ENCODE measurements around the gene WNT7B.
"Not testable (repeated sequence)": the region's sequence is repeated elsewhere in the genome, so short reads cannot be mapped to it uniquely, and the experiment has no call there.

WNT7B gene

GRCh38 chr22:46007848-46008261 lies 30.9 kb upstream of the WNT7B start:
- DNase-seq = no peak

GRCh38 chr22:46007003-46007847 lies 30.3 kb upstream of the WNT7B start:
- no peak for DNase-seq

DNA sequence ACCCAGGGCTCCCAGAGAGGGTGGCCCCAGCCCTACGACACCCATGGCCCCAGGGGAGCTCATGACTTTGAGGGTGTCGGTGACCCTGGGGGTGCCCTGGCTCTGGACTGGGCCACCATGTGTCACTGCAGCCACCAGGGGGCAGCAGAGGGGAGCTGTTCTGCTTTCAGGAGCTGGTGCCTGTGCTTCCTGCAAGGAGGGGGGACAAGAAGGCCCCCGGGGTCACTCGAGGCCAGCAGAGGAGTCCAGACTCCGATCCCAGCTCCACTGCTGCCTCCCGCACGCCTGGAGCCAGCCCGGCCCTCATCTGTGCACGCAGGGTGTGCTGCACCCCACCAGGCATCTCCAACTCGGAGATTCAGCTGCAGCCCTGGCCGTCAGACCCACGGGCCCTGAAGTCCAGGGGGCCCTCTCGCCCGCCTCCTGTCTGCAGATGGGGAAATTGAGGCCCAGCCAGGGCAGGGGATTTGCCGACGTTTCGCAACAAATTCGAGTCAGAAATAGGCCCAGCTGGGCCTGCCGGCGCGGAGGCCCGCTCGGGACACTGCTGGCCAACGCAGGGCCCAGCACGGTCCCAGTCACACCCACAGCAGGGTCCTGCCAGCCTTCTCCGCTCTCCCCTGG lies 29.5 kb upstream of the WNT7B start:
- DNase-seq = peak; percentile 23

GRCh38 chr22:46005116-46005705 lies 28.2 kb upstream of the WNT7B start:
- not testable (repeated sequence) for DNase-seq

DNA sequence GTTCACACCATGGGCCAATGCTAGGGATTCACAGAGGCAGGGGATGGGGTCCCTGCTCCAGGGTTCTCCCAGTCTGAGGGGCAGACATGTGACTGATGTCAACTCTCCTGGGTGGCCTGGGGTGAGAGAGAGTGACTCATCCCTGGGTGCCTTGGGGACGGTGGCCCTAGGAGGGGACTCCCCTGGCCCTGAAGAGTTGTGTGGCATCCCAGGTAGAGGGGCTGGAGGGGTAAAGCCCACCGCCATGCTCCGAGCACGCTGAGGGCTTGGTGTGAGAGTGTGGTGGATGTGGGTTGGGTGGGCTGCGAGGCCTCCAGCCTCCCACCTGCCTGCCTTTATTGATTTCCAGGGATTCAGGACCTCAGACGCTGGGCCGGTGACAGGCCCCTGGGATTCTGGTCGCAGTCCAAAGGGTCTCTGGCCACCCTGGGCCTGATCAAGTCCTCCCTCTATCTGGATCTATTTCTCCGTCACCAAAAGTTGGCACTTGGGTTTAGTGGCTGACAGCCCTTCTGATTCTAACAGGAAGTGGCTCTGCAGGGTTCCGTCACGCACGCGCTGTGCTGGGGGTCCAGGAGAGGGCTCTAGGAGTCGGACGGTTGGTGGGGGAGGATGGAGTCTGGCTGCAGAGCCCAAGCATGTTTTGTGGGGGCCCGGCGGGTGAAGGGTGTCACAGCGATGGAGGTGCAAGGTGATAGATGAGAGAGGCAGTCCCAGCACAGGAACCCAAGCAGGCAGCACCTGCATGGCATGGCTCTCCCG lies 27.3 kb upstream of the WNT7B start:
- no peak for DNase-seq

DNA sequence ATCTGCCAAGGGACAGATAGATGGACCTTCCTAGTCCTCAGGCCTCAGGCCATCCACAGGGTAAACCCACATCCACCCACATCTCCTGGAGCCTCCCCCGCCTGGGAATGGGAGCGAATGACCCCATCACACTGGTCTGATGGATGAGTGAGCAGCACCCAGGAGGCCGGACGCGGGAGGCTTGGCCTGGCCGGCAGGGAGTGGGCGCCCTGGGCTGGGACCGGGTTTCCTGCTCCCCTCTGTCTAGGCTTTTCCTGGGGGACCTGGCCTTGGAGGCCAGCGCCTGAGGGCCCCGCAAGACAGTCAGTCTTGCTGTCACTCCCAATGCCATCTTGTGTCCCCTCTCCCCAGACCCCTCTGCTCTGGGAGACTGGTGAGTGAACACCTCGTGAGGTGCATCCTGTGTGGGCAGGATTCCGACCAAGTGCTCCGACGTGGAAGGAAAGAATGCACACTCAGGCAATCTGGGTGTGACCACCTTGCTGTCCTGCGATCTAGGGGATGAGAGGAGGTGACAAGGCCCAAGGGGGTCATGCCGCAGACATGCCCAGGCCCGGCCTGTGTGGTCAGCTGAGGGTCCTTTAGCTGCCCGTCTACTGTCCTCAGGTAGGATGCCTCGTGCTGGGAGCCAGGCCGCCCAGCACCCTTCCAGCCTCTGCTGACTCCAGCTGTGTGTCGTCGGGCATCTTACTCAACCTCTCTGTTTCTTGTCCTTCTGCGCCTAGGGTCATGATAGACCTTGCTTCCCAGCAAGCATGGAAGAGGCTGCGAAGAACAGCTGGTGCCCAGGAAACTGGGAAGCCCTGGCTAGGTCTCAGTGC lies 26.5 kb upstream of the WNT7B start:
- DNase-seq = no peak

DNA sequence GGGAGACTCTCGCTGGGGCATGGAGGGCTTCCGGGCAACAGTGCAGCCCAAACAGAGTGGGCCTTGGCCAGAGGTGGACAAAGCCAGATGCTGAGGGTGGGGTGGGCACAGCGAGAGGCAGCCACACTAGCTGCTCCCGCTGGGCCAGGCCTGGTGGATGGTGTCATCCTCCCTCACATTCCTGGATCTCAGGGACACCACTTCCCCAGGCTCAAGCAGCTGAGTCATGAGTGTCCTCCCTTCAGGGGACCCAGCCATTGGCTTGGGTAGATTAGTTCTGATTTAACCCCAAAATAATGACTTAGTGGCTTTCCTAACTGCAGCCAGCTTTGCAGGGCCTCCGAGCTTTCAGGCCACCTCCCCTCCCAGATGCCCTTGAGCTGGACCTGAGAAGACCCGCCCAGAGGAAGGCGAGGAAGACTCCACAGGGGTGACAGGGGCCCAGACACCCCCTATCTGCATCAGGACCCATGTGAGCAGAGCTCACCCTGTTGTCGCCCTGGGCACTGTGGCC lies 25.9 kb upstream of the WNT7B start:
- DNase-seq = no peak

DNA sequence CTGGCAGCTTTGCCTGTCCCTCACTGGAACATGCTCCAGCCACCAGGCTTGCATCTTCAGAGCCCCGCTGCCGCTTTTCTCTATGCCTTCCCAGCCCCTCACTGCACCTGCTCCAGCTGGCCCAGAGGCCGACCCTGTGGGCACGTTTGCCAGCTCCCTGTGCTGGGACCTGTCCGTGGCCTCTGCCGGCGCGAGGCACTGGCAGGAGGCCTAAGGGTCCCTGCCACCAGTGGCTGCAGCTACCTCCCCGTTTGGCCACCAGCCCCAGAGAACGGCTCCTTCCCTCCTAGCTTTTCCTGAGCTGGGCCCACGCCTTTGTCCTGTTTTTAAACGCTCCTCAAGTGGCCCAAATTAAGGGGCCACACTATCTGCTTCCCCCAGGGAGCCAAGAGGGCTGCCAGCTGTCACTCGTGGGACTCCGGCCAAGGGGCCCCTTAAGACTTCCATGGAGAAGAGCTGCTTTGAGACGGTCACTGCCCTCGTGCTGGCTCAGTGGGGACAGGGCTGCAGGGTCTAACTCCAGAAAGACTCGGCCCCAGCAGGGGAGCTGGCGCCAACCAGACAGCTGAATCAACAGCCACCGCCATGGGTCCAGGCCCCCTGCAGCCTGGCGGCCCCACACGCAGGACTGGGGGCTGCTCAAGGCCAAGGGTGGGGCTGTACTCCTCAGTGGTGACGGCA lies 24.6 kb upstream of the WNT7B start:
- DNase-seq = no peak

- no peak for DNase-seq
Observed at GRCh38 chr22:46001046-46001425, 24.1 kb upstream of the WNT7B start.

DNA sequence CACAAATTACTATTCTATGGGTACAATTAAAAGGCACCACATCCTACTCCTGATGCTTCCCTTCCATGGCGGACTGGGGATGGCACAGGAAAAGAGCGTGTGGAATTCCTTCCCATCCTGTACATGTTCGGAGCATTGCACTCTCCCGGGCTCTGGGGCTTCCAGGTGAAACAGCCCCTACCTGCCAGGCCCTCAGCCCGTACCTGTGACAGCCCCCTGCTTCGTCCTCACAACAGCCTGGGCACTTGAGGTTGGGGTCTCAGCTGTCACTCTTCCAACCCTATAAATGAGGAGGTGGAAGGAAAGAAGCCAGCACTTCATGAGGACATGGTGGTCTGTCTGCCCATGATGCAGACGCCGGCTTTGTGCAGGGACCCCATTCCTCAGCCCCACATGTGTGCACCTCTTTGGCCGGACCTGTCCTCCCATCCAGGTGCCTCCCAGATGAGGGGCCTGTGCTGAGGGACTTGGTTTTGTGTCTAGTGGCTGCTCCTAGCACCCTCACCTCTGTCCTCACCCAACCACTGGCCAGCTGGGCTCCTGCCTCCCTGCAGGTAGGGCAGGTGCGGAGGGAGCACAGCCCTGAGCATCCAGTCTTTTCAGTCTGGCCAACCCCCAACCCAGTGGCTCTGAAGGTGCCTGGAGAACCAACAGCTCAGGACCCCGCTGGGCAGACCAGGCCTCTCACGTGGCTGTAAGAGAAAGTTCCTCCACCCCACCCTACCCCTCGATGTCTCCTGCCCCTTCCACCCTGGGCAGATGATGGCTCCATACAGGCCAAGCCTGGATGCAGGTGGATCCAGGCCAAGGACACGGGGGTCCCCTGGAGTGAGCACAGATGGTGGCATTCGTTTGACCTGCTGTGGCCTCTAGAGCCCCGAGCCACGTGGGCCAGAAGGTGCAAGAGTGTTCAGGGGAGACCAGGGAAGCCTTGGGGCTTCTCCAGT lies 23.4 kb upstream of the WNT7B start:
- no peak for DNase-seq

GRCh38 chr22:45999379-45999971 lies 22.5 kb upstream of the WNT7B start:
- no peak for DNase-seq

GRCh38 chr22:45998638-45999378 lies 21.8 kb upstream of the WNT7B start:
- no peak for DNase-seq

GRCh38 chr22:45997777-45998637 lies 21.0 kb upstream of the WNT7B start:
- DNase-seq = no peak

GRCh38 chr22:45997077-45997776 lies 20.3 kb upstream of the WNT7B start:
- peak; percentile 12 for DNase-seq

- DNase-seq = no peak
Observed at GRCh38 chr22:45996241-45997076, 19.5 kb upstream of the WNT7B start.

DNA sequence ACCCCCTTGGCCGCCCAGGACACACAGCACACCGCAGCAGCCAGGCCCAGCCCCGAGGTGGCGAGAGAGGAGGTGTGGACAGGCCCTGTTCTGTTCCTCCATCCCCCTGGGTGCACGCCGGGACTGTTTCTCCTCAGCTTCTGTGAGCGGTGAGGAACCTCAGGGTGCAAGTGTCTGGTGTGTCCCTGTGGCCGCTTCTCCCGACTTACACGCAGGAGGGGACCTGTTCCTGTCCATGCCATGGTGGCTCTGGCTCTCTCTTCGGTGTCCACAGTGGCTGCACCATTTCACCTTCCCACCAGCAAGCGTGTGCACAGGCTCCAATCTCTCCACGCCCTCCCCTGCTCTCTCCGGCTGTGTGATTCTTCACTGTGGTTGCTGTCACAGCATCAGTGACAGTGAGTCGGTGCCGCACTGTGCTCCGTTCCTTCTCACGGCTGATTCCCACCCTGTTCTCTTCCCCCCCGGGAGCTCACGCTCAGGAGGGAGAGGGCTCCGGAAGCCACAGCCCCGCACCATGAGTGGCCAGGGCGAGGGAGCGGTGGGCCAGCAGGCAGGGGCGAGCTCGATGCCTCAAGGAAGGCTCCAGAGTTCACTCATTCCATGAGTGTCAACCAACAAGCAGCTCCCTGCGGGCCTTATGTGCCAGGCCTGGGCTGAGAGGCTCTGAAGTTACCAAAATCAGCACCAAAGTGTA lies 18.6 kb upstream of the WNT7B start:
- DNase-seq = no peak

Measured in NCI-H748 treated with DMSO at 0.1 percent for 48 hours (cell line).